Activated CD4-positive, alpha-beta T cell treated with anti-CD3 and anti-CD28 coated beads, Interleukin-2, amount 10 ng/mL, durations not matched to agents 7 days and 5 days (primary cell): Measurements from ENCODE around the gene MCM10. TPM values are rescaled to one million over a fixed set of nuclear protein-coding genes. Genes with fewer than 3 reads are reported as not detected.
A peak's percentile ranks its signal among the peaks of the same experiment; 100 is the strongest.

Source experiments
- CTCF ChIA-PET: fragments of 350-600 bp; sonication (Branson Sonifier 250); formaldehyde crosslinking; loops from one replicate; lab custom pipeline; 2021; ENCODE audit warnings: antibody characterized with exemption; lab: Charles Lee
- POLR2A ChIA-PET: fragments of 350-600 bp; sonication (Branson Sonifier 250); formaldehyde crosslinking; loops from one replicate; lab custom pipeline; 2021; ENCODE audit warnings: antibody characterized with exemption; lab: Charles Lee
- DNase-seq: peaks from one replicate; pipeline ENCODE4 v3.0.0-alpha.2; 2020
- H3K27ac Mint-ChIP-seq: one replicate; pipeline ENCODE4 v1.8.0; 2021; ENCODE audit warnings: mild to moderate bottlenecking, moderate library complexity, mixed read lengths
- H3K27me3 Mint-ChIP-seq: one replicate; pipeline ENCODE4 v1.8.0; 2021; ENCODE audit warnings: mixed read lengths
- H3K36me3 Mint-ChIP-seq: one replicate; pipeline ENCODE4 v1.8.0; 2021; ENCODE audit warnings: low read depth, mixed read lengths
- H3K4me1 Mint-ChIP-seq: one replicate; pipeline ENCODE4 v1.8.0; 2021; ENCODE audit warnings: mixed read lengths
- H3K4me3 Mint-ChIP-seq: one replicate; pipeline ENCODE4 v1.8.0; 2021; ENCODE audit warnings: mild to moderate bottlenecking, moderate library complexity, mixed read lengths
- H3K9me3 Mint-ChIP-seq: one replicate; pipeline ENCODE4 v1.8.0; 2021; ENCODE audit warnings: mixed read lengths
- total RNA-seq, 2 experiments: library from RNA; stranded (reverse); gene quantifications; one replicate each; pipeline ENCODE4 v1.2.3, GENCODE V29; 2021

MCM10 gene
- total RNA-seq: 10 to 100 TPM; 57.4 to 65.4 TPM

DNA sequence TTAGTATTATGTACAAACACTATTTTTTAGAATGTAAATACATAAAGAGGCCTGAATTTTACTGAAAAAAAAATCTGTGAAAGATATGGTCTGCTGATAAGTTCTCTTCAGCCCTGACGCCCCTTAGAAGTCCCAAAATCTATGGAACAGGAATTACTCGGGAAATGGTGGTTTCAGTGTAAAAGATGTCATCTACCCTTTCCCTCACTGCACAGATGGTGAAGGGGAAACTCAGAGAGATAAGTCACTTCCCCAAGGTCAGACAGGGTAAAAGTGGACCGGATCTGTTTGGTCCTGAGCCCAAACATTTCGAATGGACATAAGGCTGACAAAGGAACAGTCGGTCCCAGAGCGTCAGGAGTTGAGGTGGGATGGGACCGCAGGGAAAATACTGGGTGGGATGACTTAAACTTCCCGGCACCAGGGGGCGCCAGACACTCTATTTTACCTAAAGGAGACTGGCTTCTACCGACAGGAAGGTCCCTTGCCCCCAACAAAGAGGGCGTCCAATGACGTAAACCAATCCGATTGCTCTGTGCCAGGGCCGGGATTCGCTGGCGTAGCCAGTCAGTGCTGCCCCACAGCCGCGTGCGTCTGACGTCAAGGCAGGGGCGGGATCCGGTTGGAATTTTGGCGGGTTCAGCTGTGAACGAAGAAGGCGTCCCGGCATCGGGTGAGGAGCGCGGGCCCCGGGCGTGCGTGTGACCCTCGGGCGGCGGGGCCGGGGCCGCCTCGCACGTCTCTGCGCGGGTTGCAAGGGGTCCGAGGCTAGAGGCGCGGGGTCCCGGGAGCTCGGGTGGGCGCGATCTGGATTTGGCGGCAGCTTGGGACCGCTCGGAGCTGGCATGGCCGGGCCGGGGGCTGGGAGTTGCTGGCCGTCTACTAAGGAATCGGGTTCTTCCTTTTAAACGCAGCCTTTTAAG, at the start of gene MCM10:
Gene MCM10, plus strand, starts transcription at position 625 of the 923 bp plus-strand sequence. CDS start 2,645 bp downstream, outside the sequence.
- CTCF ChIA-PET: interaction anchor here (0.6 to 3.2 kb wide), 16 partner anchors 8 to 556 kb away, joined by 3 to 17 read pairs (median 5); partner anchors contain the start of genes OPTN and PHYH
- Mint-ChIP-seq H3K36me3 (peaks cover 18% of the 10 kb centered on the region), H3K9me3 (no peaks in the 10 kb centered on the region), H3K4me3 (peak within 1 kb of the TSS; percentile 92), H3K27me3 (no peaks in the 10 kb centered on the region), H3K4me1 (peaks cover 46% of the 10 kb centered on the region), H3K27ac (peak within 1 kb of the TSS; percentile 90)
- POLR2A ChIA-PET: no interaction called here
- peak; percentile 99 for DNase-seq

DNA sequence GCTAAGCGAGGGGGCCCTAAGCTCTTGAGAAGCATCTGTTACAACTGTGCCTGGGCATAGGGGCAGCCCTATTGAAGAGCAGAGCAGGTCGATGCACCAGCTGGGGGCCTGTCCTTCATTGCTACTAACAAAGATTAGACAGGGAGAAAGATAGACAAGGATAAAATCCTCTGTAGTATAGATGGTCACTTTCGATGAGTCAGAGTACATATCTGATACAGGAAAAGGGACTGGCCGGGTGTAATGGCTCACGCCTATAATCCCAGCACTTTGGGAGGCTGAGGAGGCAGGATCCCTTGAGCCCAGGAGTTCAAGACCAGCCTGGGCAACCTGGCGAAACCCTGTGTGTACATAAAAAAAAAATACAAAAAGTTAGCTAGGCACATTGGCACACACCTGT, 47.8 kb upstream of the MCM10 start:
- no peak for DNase-seq
- ChIA-PET CTCF (interaction anchor here (0.6 to 1.6 kb wide), 5 partner anchors 11 to 1092 kb away, joined by 3 to 5 read pairs (median 3); no protein-coding TSS in a partner anchor), POLR2A (interaction anchor here (0.6 kb wide), 1 partner anchor 19 kb away, joined by 5 read pairs; no protein-coding TSS in a partner anchor)
- no peaks in the 10 kb centered on the region for H3K9me3 Mint-ChIP-seq
- H3K4me1 Mint-ChIP-seq: peaks cover 48% of the 10 kb centered on the region
- H3K36me3 Mint-ChIP-seq: peaks cover 69% of the 10 kb centered on the region
- peak overlapping the region; percentile 46 for H3K27ac Mint-ChIP-seq
- no peak overlapping the region for H3K4me3 Mint-ChIP-seq
- no peaks in the 10 kb centered on the region for H3K27me3 Mint-ChIP-seq

GRCh38 chr10:13115832-13116803, 45.2 kb upstream of the MCM10 start:
- Mint-ChIP-seq H3K36me3 (peaks cover 71% of the 10 kb centered on the region), H3K4me3 (peak overlapping the region; percentile 55), H3K4me1 (peaks cover 39% of the 10 kb centered on the region), H3K9me3 (no peaks in the 10 kb centered on the region), H3K27ac (peak overlapping the region; percentile 83), H3K27me3 (no peaks in the 10 kb centered on the region)
- POLR2A ChIA-PET: no interaction called here
- CTCF ChIA-PET: interaction anchor here (0.6 to 1.1 kb wide), 4 partner anchors 13 to 398 kb away, joined by 3 read pairs; no protein-coding TSS in a partner anchor
- peak; percentile 47 for DNase-seq

DNA sequence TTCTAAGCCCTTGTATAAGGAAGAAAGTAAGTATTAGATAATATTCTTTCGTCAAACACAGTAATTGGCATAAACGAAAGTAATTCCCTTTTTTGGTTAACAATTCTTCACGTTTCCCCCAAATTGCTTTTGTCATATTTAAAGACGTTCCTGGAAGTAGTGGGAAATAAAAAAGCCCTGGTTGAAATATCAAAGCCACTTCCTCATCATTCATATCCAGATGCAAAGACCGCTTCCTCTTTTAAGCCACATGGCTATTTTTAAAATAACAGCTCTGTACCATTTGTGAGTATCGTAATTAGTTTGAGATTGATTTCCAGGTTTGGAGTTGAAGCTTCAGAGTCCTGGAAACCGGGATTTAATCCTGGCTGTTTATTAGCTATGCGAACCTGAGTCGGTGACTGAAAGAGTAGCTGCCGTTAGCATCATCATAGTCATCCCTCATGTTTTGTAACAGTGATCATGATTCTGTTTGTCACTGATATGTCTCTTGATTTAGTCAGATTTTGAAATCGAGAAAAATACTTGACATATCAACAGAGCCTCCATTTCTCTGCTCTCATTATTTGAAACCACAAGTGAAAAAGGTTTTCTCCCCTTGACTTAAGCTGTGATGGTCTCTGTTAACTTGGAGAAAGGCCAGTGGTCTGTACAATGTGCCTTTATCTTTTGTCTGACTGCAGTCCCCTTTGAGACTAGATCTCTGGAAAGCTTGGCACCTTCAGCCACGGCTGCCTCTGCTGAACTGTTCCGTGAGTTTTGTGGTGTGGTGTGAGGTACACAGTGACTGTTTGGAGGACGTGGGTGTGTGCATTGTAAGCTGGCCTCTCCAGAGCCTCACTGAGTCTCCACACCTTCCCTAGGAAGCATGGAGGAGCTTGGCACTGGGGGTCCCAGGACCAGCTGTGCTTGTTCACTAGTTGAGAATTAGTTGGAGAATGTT, 43.2 kb upstream of the MCM10 start:
- no peak for DNase-seq
- no peaks in the 10 kb centered on the region for H3K27me3 Mint-ChIP-seq
- ChIA-PET CTCF (interaction anchor here (0.9 to 1.2 kb wide), 3 partner anchors 12 to 18 kb away, joined by 3 to 4 read pairs (median 3); partner anchors contain the start of gene OPTN), POLR2A (no interaction called here)
- H3K9me3 Mint-ChIP-seq: no peaks in the 10 kb centered on the region
- H3K4me1 Mint-ChIP-seq: peaks cover 39% of the 10 kb centered on the region
- H3K4me3 Mint-ChIP-seq: no peak overlapping the region
- peaks cover 78% of the 10 kb centered on the region for H3K36me3 Mint-ChIP-seq
- H3K27ac Mint-ChIP-seq: peak overlapping the region; percentile 57

DNA sequence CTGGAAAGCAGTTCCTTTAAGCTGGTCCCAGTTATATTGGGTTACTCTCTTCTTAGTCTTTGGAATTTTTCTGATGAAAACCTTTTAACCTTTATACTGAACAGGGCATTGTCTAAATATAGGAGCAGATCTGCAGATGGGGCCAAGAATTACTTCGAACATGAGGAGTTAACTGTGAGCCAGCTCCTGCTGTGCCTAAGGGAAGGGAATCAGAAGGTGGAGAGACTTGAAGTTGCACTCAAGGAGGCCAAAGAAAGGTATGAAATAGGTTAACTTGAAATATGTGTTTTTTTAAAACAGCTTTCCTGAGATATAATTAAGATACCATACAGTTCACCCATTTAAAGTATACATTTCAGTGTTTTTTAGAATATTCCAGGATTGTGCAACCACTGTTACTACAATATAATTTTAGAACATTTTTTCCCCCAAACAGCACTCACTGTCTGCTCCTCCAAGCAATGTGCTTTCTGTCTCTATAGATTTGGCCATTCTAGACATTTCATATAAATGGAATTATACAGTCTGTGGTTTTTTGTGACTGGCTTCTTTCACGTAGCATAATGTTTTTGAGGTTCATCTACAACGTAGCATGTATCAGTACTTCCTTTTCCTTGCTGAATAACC, 42.5 kb upstream of the MCM10 start:
- H3K27me3 Mint-ChIP-seq: no peaks in the 10 kb centered on the region
- CTCF ChIA-PET: interaction anchor here (1.2 kb wide), 1 partner anchor 19 kb away, joined by 4 read pairs; the partner anchor contains the start of gene OPTN
- DNase-seq: no peak
- H3K4me1 Mint-ChIP-seq: peaks cover 39% of the 10 kb centered on the region
- H3K27ac Mint-ChIP-seq: no peak overlapping the region
- POLR2A ChIA-PET: no interaction called here
- peaks cover 81% of the 10 kb centered on the region for H3K36me3 Mint-ChIP-seq
- H3K9me3 Mint-ChIP-seq: no peaks in the 10 kb centered on the region
- H3K4me3 Mint-ChIP-seq: no peak overlapping the region

DNA sequence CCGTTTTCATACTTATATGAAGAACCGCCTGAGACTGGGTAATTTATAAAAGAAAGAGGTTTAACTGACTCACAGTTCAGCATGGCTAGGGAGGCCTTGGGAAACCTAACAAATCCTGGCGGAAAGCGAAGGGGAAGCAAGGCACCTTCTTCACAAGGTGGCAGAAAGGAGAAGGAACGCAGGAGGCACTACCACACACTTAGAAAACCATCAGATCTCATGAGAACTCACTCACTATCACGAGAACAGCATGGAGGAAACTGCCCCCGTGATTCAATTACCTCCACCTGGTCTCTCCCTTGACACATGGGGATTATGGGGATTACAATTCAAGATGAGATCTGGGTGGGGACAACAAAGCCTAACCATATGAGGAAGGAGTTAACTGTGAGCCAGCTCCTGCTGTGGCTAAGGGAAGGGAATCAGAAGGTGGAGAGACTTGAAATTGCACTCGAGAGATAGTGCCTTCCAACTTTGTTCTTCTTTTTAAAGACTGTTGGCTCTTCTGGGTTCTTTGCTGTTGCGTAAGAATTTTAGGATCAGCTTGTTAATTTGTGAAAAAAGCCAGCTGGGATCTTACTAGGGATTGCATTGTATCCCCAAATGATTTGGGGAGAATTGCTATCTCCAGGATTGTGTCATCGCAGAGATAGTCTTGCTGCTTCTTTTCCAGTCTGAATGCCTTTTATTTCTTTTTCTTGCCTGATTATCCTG, 40.4 kb upstream of the MCM10 start:
- H3K4me3 Mint-ChIP-seq: no peak overlapping the region
- H3K9me3 Mint-ChIP-seq: no peaks in the 10 kb centered on the region
- peaks cover 89% of the 10 kb centered on the region for H3K36me3 Mint-ChIP-seq
- peaks cover 34% of the 10 kb centered on the region for H3K4me1 Mint-ChIP-seq
- CTCF ChIA-PET: interaction anchor here (0.6 to 0.7 kb wide), 2 partner anchors 143 to 1534 kb away, joined by 3 to 5 read pairs; no protein-coding TSS in a partner anchor
- DNase-seq: no peak
- H3K27ac Mint-ChIP-seq: peak overlapping the region; percentile 26
- POLR2A ChIA-PET: no interaction called here
- no peaks in the 10 kb centered on the region for H3K27me3 Mint-ChIP-seq

- Mint-ChIP-seq H3K4me1 (peaks cover 29% of the 10 kb centered on the region), H3K36me3 (peaks cover 87% of the 10 kb centered on the region), H3K9me3 (no peaks in the 10 kb centered on the region), H3K27me3 (no peaks in the 10 kb centered on the region), H3K27ac (no peak overlapping the region), H3K4me3 (no peak overlapping the region)
- DNase-seq: no peak
- CTCF ChIA-PET: interaction anchor here (0.6 to 0.7 kb wide), 2 partner anchors 142 to 1533 kb away, joined by 3 to 5 read pairs; no protein-coding TSS in a partner anchor
- POLR2A ChIA-PET: no interaction called here
Measured at GRCh38 chr10:13121500-13121854, 39.9 kb upstream of the MCM10 start.

DNA sequence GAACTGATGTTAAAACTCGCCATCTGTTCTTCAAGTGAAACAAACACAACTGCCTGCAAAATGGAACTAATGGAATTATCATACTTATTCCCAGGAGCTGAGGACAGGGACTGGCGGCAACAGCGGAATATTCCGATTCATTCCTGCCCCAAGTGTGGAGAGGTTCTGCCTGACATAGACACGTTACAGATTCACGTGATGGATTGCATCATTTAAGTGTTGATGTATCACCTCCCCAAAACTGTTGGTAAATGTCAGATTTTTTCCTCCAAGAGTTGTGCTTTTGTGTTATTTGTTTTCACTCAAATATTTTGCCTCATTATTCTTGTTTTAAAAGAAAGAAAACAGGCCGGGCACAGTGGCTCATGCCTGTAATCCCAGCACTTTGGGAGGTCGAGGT, 24.7 kb upstream of the MCM10 start:
- Mint-ChIP-seq H3K9me3 (no peaks in the 10 kb centered on the region), H3K4me3 (no peak overlapping the region), H3K36me3 (peaks cover 74% of the 10 kb centered on the region), H3K4me1 (no peaks in the 10 kb centered on the region), H3K27ac (no peak overlapping the region), H3K27me3 (no peaks in the 10 kb centered on the region)
- POLR2A ChIA-PET: interaction anchor here (0.7 kb wide), 1 partner anchor 515 kb away, joined by 6 read pairs; no protein-coding TSS in a partner anchor
- CTCF ChIA-PET: no interaction called here
- DNase-seq: no peak

DNA sequence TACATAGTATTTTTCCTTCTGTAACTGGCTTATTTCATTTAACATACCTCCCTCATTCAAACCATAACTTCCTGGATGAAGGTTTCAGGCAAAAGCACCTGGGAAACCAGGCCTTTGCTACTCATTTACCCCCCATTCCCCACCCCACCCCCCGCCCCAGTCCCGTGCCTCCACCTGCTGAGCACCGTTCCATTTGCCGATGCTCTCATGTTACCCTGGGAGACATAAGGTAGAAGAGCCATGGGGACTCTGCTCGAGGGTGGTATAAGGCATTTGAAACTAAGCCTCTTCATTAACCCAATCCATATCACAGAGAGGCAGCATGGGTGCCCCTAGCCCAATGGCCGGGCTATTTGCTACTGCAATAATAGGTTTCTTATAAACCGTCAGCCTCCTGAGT, 22.2 kb upstream of the MCM10 start:
- ChIA-PET POLR2A (no interaction called here), CTCF (interaction anchor here (0.5 kb wide), 1 partner anchor 643 kb away, joined by 3 read pairs; no protein-coding TSS in a partner anchor)
- Mint-ChIP-seq H3K27me3 (no peaks in the 10 kb centered on the region), H3K9me3 (no peaks in the 10 kb centered on the region), H3K27ac (no peak overlapping the region), H3K36me3 (peaks cover 74% of the 10 kb centered on the region), H3K4me3 (no peak overlapping the region), H3K4me1 (no peaks in the 10 kb centered on the region)
- no peak for DNase-seq

- ChIA-PET POLR2A (no interaction called here), CTCF (interaction anchor here (0.5 kb wide), 1 partner anchor 642 kb away, joined by 3 read pairs; no protein-coding TSS in a partner anchor)
- Mint-ChIP-seq H3K36me3 (peaks cover 76% of the 10 kb centered on the region), H3K27me3 (no peaks in the 10 kb centered on the region), H3K4me1 (no peaks in the 10 kb centered on the region), H3K4me3 (no peak overlapping the region), H3K27ac (no peak overlapping the region), H3K9me3 (peaks cover 3% of the 10 kb centered on the region)
- no peak for DNase-seq
Measured at GRCh38 chr10:13139676-13140075, 21.7 kb upstream of the MCM10 start.
